Iris pigment epithelial cell (primary cell): Measurements from ENCODE around the gene BCL11B.

ENCODE experiments used
- DNase-seq: peaks from one replicate; pipeline ENCODE4 v3.0.0-alpha.2; 2011; ENCODE audit warnings: low read depth

Gene BCL11B

GRCh38 chr14:99286761-99287160, 14.8 kb upstream of the BCL11B start:
- no peak for DNase-seq

GRCh38 chr14:99284254-99285004, 12.4 kb upstream of the BCL11B start:
- DNase-seq, result no peak

- DNase-seq, result no peak
These were observed 10.5 kb upstream of the BCL11B start for GRCh38 chr14:99282261-99283050.

- no peak for DNase-seq
These were observed 9.4 kb upstream of the BCL11B start for GRCh38 chr14:99281396-99281795.

- no peak for DNase-seq
These were observed 8.9 kb upstream of the BCL11B start for GRCh38 chr14:99280852-99281251.

GRCh38 chr14:99280066-99280731, 8.2 kb upstream of the BCL11B start:
- DNase-seq, result no peak

- no peak for DNase-seq
These were observed 6.8 kb upstream of the BCL11B start for GRCh38 chr14:99278836-99279235.

- no peak for DNase-seq
These were observed 5.5 kb upstream of the BCL11B start for GRCh38 chr14:99277530-99277929.

GRCh38 chr14:99276482-99276881, 4.5 kb upstream of the BCL11B start:
- DNase-seq, result no peak

- no peak for DNase-seq
These were observed 3.2 kb upstream of the BCL11B start for GRCh38 chr14:99275222-99275584.

GRCh38 chr14:99274346-99275221, 2.6 kb upstream of the BCL11B start:
- peak; percentile 53 for DNase-seq

GRCh38 chr14:99273766-99274345, 1.9 kb upstream of the BCL11B start:
- DNase-seq, result no peak

GRCh38 chr14:99272899-99273765, 1.1 kb upstream of the BCL11B start:
- no peak for DNase-seq

GRCh38 chr14:99272632-99272898, 568 bp upstream of the BCL11B start:
- no peak for DNase-seq

- no peak for DNase-seq
These were observed 616 bp downstream of the BCL11B start for GRCh38 chr14:99271221-99271941.

GRCh38 chr14:99270458-99271220, 1.4 kb downstream of the BCL11B start:
- no peak for DNase-seq

- no peak for DNase-seq
These were observed 2.9 kb downstream of the BCL11B start for GRCh38 chr14:99268810-99269707.
